ENCODE data around the gene SDK1.

SDK1 gene

GRCh38 chr7:4025694-4026615 is 724.9 kb downstream of the SDK1 start:
- no peak for DNase-seq

GRCh38 chr7:4026941-4027486 is 726.0 kb downstream of the SDK1 start:
- DNase-seq = no peak

- DNase-seq = no peak
Measured at GRCh38 chr7:4028221-4028620, 727.2 kb downstream of the SDK1 start.

GRCh38 chr7:4029941-4030340 is 728.9 kb downstream of the SDK1 start:
- DNase-seq = no peak

- no peak for DNase-seq
Measured at GRCh38 chr7:4030346-4030950, 729.4 kb downstream of the SDK1 start.

- no peak for DNase-seq
Measured at GRCh38 chr7:4033996-4034395, 732.9 kb downstream of the SDK1 start.

GRCh38 chr7:4037308-4037707 is 736.3 kb downstream of the SDK1 start:
- DNase-seq = no peak

GRCh38 chr7:4037877-4038276 is 736.8 kb downstream of the SDK1 start:
- no peak for DNase-seq

- no peak for DNase-seq
Measured at GRCh38 chr7:4040109-4040928, 739.3 kb downstream of the SDK1 start.

- DNase-seq = peak; percentile 66
Measured at GRCh38 chr7:4042402-4043045, 741.5 kb downstream of the SDK1 start.

GRCh38 chr7:4043988-4044387 is 742.9 kb downstream of the SDK1 start:
- no peak for DNase-seq

- DNase-seq = no peak
Measured at GRCh38 chr7:4045450-4045849, 744.4 kb downstream of the SDK1 start.

- no peak for DNase-seq
Measured at GRCh38 chr7:4045975-4046374, 744.9 kb downstream of the SDK1 start.

- DNase-seq = no peak
Measured at GRCh38 chr7:4048336-4048735, 747.3 kb downstream of the SDK1 start.

GRCh38 chr7:4049202-4049601 is 748.1 kb downstream of the SDK1 start:
- DNase-seq = no peak

GRCh38 chr7:4050126-4050660 is 749.1 kb downstream of the SDK1 start:
- peak; percentile 59 for DNase-seq

GRCh38 chr7:4051696-4052095 is 750.6 kb downstream of the SDK1 start:
- no peak for DNase-seq

- DNase-seq = peak; percentile 79
Measured at GRCh38 chr7:4052130-4052529, 751.1 kb downstream of the SDK1 start.

- DNase-seq = no peak
Measured at GRCh38 chr7:4054158-4054557, 753.1 kb downstream of the SDK1 start.

- no peak for DNase-seq
Measured at GRCh38 chr7:4056552-4057288, 755.7 kb downstream of the SDK1 start.

GRCh38 chr7:4057289-4057616 is 756.2 kb downstream of the SDK1 start:
- no peak for DNase-seq

GRCh38 chr7:4058158-4058557 is 757.1 kb downstream of the SDK1 start:
- DNase-seq = no peak

All from eye (tissue), 1 donor.